ENCODE results near the gene ZNF579. TPM values are rescaled to one million over a fixed set of nuclear protein-coding genes. Genes with fewer than 3 reads are reported as not detected.

ZNF579 gene
- total RNA-seq, 1 donor from 2014 or later, result 2.1 TPM

DNA sequence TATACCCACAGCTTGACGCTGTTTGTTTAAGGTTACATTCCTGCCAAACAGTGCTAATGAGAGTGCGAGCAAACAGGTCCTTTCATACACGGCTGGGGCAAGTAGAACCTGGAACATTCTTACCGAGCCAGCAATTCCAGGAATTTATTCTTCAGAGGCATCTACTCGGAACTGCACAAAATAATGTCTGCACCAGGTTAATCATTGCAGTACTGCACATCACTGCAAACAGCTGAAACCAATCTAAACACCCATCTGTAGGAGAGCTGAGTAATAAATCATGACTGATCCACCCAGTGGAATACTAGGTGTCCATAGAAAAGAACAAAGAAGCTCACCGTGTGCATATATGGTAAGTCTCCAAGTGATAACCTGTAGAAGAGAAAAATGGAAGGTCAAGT, 1.2 kb upstream of the ZNF579 start:
- peaks cover 22% of the 10 kb centered on the region for H3K79me2 ChIP-seq (ENCODE audit: low read depth)
- no peaks in the 10 kb centered on the region for H3K36me3 ChIP-seq
- H3K9ac ChIP-seq, result no peak overlapping the region
- H3K27ac ChIP-seq, result no peak overlapping the region
- no peak for DNase-seq (ENCODE audit: low spot score)
- H3K27me3 Mint-ChIP-seq (ENCODE audit: insufficient read depth, low read depth), result peaks cover 2% of the 10 kb centered on the region
- H3K4me3 Mint-ChIP-seq, result peak overlapping the region; percentile 90
- no peak for TF ChIP-seq EZH2phosphoT487 (IDR thresholded peaks at IDR 0.05)
- no peak for TF ChIP-seq CTCF (IDR thresholded peaks at IDR 0.05)
- TF ChIP-seq EZH2 (IDR thresholded peaks at IDR 0.05), result no peak
- H3K4me3 ChIP-seq, result no peak overlapping the region
- H3K9me3 Mint-ChIP-seq, result no peaks in the 10 kb centered on the region
- H3F3A ChIP-seq (ENCODE audit: low read depth), result peaks cover 40% of the 10 kb centered on the region
- H3K4me1 Mint-ChIP-seq, result peaks cover 34% of the 10 kb centered on the region
- no peak overlapping the region for H3K4me2 ChIP-seq
- peaks cover 9% of the 10 kb centered on the region for H4K20me1 ChIP-seq (ENCODE audit: low read depth)
- H3K4me1 ChIP-seq, result no peaks in the 10 kb centered on the region
- no peaks in the 10 kb centered on the region for H3K9me3 ChIP-seq (ENCODE audit: low read depth)
- H3K27ac Mint-ChIP-seq, result peak overlapping the region; percentile 66
- no peak overlapping the region for H2AFZ ChIP-seq (replicated peaks)
- peaks cover 5% of the 10 kb centered on the region for H3K36me3 Mint-ChIP-seq
- no peaks in the 10 kb centered on the region for H3K27me3 ChIP-seq

GRCh38 chr19:55581145-55581822, 636 bp upstream of the ZNF579 start:
- no peaks in the 10 kb centered on the region for H3K9me3 Mint-ChIP-seq
- Histone ChIP-seq H3K27ac (no peak overlapping the region), H4K20me1 (ENCODE audit: low read depth) (peaks cover 9% of the 10 kb centered on the region), H3K36me3 (no peaks in the 10 kb centered on the region), H3K4me3 (peak overlapping the region; percentile 87), H3K4me2 (peak overlapping the region; percentile 94), H3K9me3 (ENCODE audit: low read depth) (no peaks in the 10 kb centered on the region), H3K9ac (no peak overlapping the region), H2AFZ (replicated peaks) (no peak overlapping the region), H3K4me1 (no peaks in the 10 kb centered on the region), H3K27me3 (no peaks in the 10 kb centered on the region), H3K79me2 (ENCODE audit: low read depth) (peaks cover 22% of the 10 kb centered on the region), H3F3A (ENCODE audit: low read depth) (peaks cover 36% of the 10 kb centered on the region)
- TF ChIP-seq EZH2phosphoT487 (IDR thresholded peaks at IDR 0.05) (no peak), CTCF (IDR thresholded peaks at IDR 0.05) (no peak), EZH2 (IDR thresholded peaks at IDR 0.05) (no peak)
- H3K27ac Mint-ChIP-seq, result no peak overlapping the region
- peaks cover 8% of the 10 kb centered on the region for H3K36me3 Mint-ChIP-seq
- peak overlapping the region; percentile 90 for H3K4me3 Mint-ChIP-seq
- DNase-seq (ENCODE audit: low spot score), result peak; percentile 49
- H3K4me1 Mint-ChIP-seq, result peaks cover 28% of the 10 kb centered on the region
- H3K27me3 Mint-ChIP-seq (ENCODE audit: insufficient read depth, low read depth), result peaks cover 2% of the 10 kb centered on the region

DNA sequence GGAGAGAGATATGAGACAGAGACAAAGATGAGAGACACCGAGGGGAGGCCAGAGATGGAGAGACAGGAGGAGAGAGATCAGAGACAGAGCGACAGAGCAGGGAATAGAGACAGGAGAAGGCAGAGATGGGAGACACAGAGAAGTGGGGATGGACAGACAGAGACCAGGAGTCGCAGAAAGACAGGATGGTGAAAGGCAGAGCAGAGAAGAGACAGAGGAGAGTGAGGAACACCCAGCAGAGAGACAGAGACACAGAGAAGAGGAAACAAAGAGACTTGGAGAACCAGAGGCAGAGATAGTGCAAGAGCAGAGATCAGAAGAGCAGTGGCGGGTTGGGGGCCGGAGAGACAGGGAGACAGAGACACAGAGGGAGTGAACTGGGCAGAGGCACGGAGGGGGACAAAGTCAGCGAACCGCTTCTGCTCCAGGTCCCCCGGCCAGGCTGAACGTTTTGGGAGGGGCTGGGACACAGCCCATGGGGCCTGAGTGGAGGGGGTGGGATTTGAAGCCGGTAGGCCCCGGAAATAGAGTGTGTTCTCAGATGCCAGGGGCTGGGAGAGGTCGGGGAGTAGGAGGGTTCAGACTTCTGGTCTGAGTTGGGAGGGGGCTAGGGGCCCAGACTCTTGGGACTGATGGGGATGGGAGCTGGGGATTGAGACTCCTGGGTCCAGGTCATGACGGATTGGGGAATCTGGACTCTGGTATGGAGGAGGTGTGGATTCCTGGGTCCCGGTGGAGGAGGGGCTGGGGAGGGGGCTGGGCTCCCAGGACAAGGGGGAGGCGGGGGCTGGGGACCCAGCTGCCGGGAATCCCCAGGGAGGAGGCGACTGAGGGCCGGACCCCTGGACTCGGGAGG, 654 bp downstream of the ZNF579 start:
- Mint-ChIP-seq H3K4me3 (peak overlapping the region; percentile 90), H3K27ac (peak overlapping the region; percentile 50), H3K36me3 (peaks cover 12% of the 10 kb centered on the region), H3K27me3 (ENCODE audit: insufficient read depth, low read depth) (peaks cover 2% of the 10 kb centered on the region), H3K4me1 (peaks cover 17% of the 10 kb centered on the region), H3K9me3 (no peaks in the 10 kb centered on the region)
- H3K4me2 ChIP-seq, result peak overlapping the region; percentile 94
- no peaks in the 10 kb centered on the region for H3K4me1 ChIP-seq
- H3F3A ChIP-seq (ENCODE audit: low read depth), result peaks cover 28% of the 10 kb centered on the region
- H4K20me1 ChIP-seq (ENCODE audit: low read depth), result peaks cover 9% of the 10 kb centered on the region
- H3K36me3 ChIP-seq, result no peaks in the 10 kb centered on the region
- H3K79me2 ChIP-seq (ENCODE audit: low read depth), result peaks cover 22% of the 10 kb centered on the region
- peak overlapping the region; percentile 87 for H3K4me3 ChIP-seq
- H3K27ac ChIP-seq, result peak overlapping the region; percentile 70
- H3K27me3 ChIP-seq, result no peaks in the 10 kb centered on the region
- TF ChIP-seq EZH2phosphoT487 (IDR thresholded peaks at IDR 0.05), result no peak
- DNase-seq (ENCODE audit: low spot score), result peak; percentile 56
- H2AFZ ChIP-seq (replicated peaks), result no peak overlapping the region
- peak overlapping the region; percentile 86 for H3K9ac ChIP-seq
- H3K9me3 ChIP-seq (ENCODE audit: low read depth), result no peaks in the 10 kb centered on the region

Measured in neural progenitor cell (in vitro differentiated cells).